ENCODE measurements around the gene DYNC1I1.

Gene DYNC1I1

GRCh38 chr7:96026010-96026409 lies 253.7 kb downstream of the DYNC1I1 start:
- no peak for DNase-seq (ENCODE audit: low spot score)

GRCh38 chr7:96026611-96027010 lies 254.3 kb downstream of the DYNC1I1 start:
- DNase-seq (ENCODE audit: low spot score), result no peak

GRCh38 chr7:96028729-96029128 lies 256.4 kb downstream of the DYNC1I1 start:
- DNase-seq (ENCODE audit: low spot score), result no peak

- no peak for DNase-seq (ENCODE audit: low spot score)
Measured at GRCh38 chr7:96033009-96033598, 260.8 kb downstream of the DYNC1I1 start.

GRCh38 chr7:96034940-96035727 lies 262.8 kb downstream of the DYNC1I1 start:
- no peak for DNase-seq (ENCODE audit: low spot score)

GRCh38 chr7:96040250-96040772 lies 268.0 kb downstream of the DYNC1I1 start:
- no peak for DNase-seq (ENCODE audit: low spot score)

GRCh38 chr7:96041171-96041570 lies 268.8 kb downstream of the DYNC1I1 start:
- no peak for DNase-seq (ENCODE audit: low spot score)

GRCh38 chr7:96045181-96045580 lies 272.8 kb downstream of the DYNC1I1 start:
- no peak for DNase-seq (ENCODE audit: low spot score)

- DNase-seq (ENCODE audit: low spot score), result no peak
Measured at GRCh38 chr7:96045919-96046318, 273.6 kb downstream of the DYNC1I1 start.

GRCh38 chr7:96052289-96052688 lies 279.9 kb downstream of the DYNC1I1 start:
- no peak for DNase-seq (ENCODE audit: low spot score)

GRCh38 chr7:96052860-96053470 lies 280.6 kb downstream of the DYNC1I1 start:
- no peak for DNase-seq (ENCODE audit: low spot score)

GRCh38 chr7:96055717-96056116 lies 283.4 kb downstream of the DYNC1I1 start:
- no peak for DNase-seq (ENCODE audit: low spot score)

GRCh38 chr7:96059075-96059474 lies 286.7 kb downstream of the DYNC1I1 start:
- DNase-seq (ENCODE audit: low spot score), result no peak

GRCh38 chr7:96061009-96061408 lies 288.7 kb downstream of the DYNC1I1 start:
- DNase-seq (ENCODE audit: low spot score), result no peak

- DNase-seq (ENCODE audit: low spot score), result no peak
Measured at GRCh38 chr7:96061844-96062243, 289.5 kb downstream of the DYNC1I1 start.

GRCh38 chr7:96067321-96067720 lies 295.0 kb downstream of the DYNC1I1 start:
- no peak for DNase-seq (ENCODE audit: low spot score)

GRCh38 chr7:96069401-96069800 lies 297.0 kb downstream of the DYNC1I1 start:
- no peak for DNase-seq (ENCODE audit: low spot score)

GRCh38 chr7:96074871-96075270 lies 302.5 kb downstream of the DYNC1I1 start:
- no peak for DNase-seq (ENCODE audit: low spot score)

- peak; percentile 31 for DNase-seq (ENCODE audit: low spot score)
Measured at GRCh38 chr7:96075510-96076349, 303.4 kb downstream of the DYNC1I1 start.

GRCh38 chr7:96076350-96076707 lies 304.0 kb downstream of the DYNC1I1 start:
- DNase-seq (ENCODE audit: low spot score), result no peak

- DNase-seq (ENCODE audit: low spot score), result no peak
Measured at GRCh38 chr7:96080027-96080426, 307.7 kb downstream of the DYNC1I1 start.

GRCh38 chr7:96084881-96085553 lies 312.7 kb downstream of the DYNC1I1 start:
- DNase-seq (ENCODE audit: low spot score), result no peak

All from CD4-positive, alpha-beta T cell treated with Interleukin-15 for 4 hours (primary cell).